HEK293 (cell line): ENCODE data around the gene CRBN.

Experiments
- CTCF ChIA-PET: fragments of 350-600 bp; formaldehyde crosslinking; extraction: SDS; loops from one replicate; lab custom pipeline; 2021; ENCODE audit warnings: antibody characterized with exemption; lab: Yijun Ruan, JAX
- POLR2A ChIA-PET: fragments of 300-600 bp; formaldehyde crosslinking; extraction: SDS; loops from one replicate; lab custom pipeline; 2020; ENCODE audit warnings: antibody characterized with exemption, inconsistent platforms; lab: Yijun Ruan, JAX
- H3K27ac ChIP-seq: fragments of 200-500 bp; sonication (Bioruptor generic); 2 replicates; pipeline ENCODE4 v1.5.1; 2014; ENCODE audit warnings: low read depth, low read length, control low read depth, inconsistent platforms; ENCODE audit errors: extremely low read depth
- H3K36me3 ChIP-seq, 2 experiments: fragments of 200-500 bp in 1 of 2; sonication (Bioruptor generic) in 1 of 2; 1 replicate in 1 of 2; 2 replicates in 1 of 2; pipeline ENCODE4 v1.5.1; 2014 to 2017; ENCODE audit warnings: inconsistent platforms in 2 of 2, low read length in 2 of 2; ENCODE audit not compliant: control insufficient read depth in 2 of 2, insufficient read depth in 1 of 2
- H3K4me1 ChIP-seq: fragments of 200-500 bp; sonication (Bioruptor generic); 2 replicates; pipeline ENCODE4 v1.5.1; 2014; ENCODE audit warnings: mild to moderate bottlenecking, low read length, inconsistent platforms; ENCODE audit not compliant: control insufficient read depth, insufficient read depth
- H3K4me3 ChIP-seq: 2 replicates; pipeline ENCODE4 v1.5.1; 2011; ENCODE audit warnings: low read depth, mild to moderate bottlenecking, control low read depth, low read length, moderate library complexity
- H3K9me3 ChIP-seq: fragments of 200-500 bp; sonication (Bioruptor generic); 2 replicates; pipeline ENCODE4 v1.5.1; 2014; ENCODE audit warnings: low read depth, low read length, inconsistent platforms; ENCODE audit not compliant: control insufficient read depth, insufficient read depth
- EGR2 ChIP-seq: fragments of 450-650 bp; formaldehyde crosslinking; IDR thresholded peaks from 2 replicates; pipeline ENCODE4 v1.5.1; 2016; ENCODE audit warnings: low read depth, missing biosample characterization, missing genetic modification characterization
- HOXD13 ChIP-seq: sonication (generic); formaldehyde crosslinking; IDR thresholded peaks from 2 replicates; pipeline ENCODE4 v1.8.0; 2022; ENCODE audit warnings: missing genetic modification reagents, borderline replicate concordance
- KLF16 ChIP-seq: fragments of 450-650 bp; formaldehyde crosslinking; IDR thresholded peaks from 2 replicates; pipeline ENCODE4 v1.5.1; 2017; ENCODE audit warnings: missing biosample characterization, missing genetic modification characterization
- MZF1 ChIP-seq: fragments of 450-650 bp; formaldehyde crosslinking; IDR thresholded peaks from 2 replicates; pipeline ENCODE4 v1.5.1; 2017; ENCODE audit warnings: missing biosample characterization, missing genetic modification characterization, borderline replicate concordance
- SP2 ChIP-seq: fragments of 450-650 bp; formaldehyde crosslinking; IDR thresholded peaks from 2 replicates; pipeline ENCODE4 v1.5.1; 2016; ENCODE audit warnings: missing biosample characterization, missing genetic modification characterization
- ZBTB48 ChIP-seq: fragments of 450-650 bp; formaldehyde crosslinking; IDR thresholded peaks from 2 replicates; pipeline ENCODE4 v1.5.1; 2016; ENCODE audit warnings: missing biosample characterization, missing genetic modification characterization
- ZFP69B ChIP-seq: fragments of 450-650 bp; formaldehyde crosslinking; IDR thresholded peaks from 2 replicates; pipeline ENCODE4 v1.5.1; 2016; ENCODE audit warnings: missing biosample characterization, missing genetic modification characterization
- ZNF37A ChIP-seq: fragments of 450-650 bp; IDR thresholded peaks from 2 replicates; pipeline ENCODE4 v1.5.1; 2018; ENCODE audit warnings: missing biosample characterization, missing genetic modification characterization
- ZNF521 ChIP-seq: fragments of 450-650 bp; formaldehyde crosslinking; IDR thresholded peaks from 2 replicates; pipeline ENCODE4 v1.5.1; 2017; ENCODE audit warnings: missing biosample characterization, mild to moderate bottlenecking, missing genetic modification characterization
- ZNF660 ChIP-seq: fragments of 450-650 bp; IDR thresholded peaks from 2 replicates; pipeline ENCODE4 v1.5.1; 2018; ENCODE audit warnings: missing biosample characterization, mild to moderate bottlenecking, missing genetic modification characterization
- ZNF837 ChIP-seq: fragments of 450-650 bp; formaldehyde crosslinking; IDR thresholded peaks from 2 replicates; pipeline ENCODE4 v1.5.1; 2016; ENCODE audit warnings: missing biosample characterization, missing genetic modification characterization
- ZXDB ChIP-seq: fragments of 450-650 bp; formaldehyde crosslinking; IDR thresholded peaks from 2 replicates; pipeline ENCODE4 v1.5.1; 2016; ENCODE audit warnings: missing biosample characterization, missing genetic modification characterization
- TF ChIP-seq, protein P1 (sequence below): fragments of 450-650 bp; formaldehyde crosslinking; IDR thresholded peaks from 2 replicates; pipeline ENCODE4 v1.5.1; 2016; ENCODE audit warnings: missing biosample characterization, missing genetic modification characterization
- TF ChIP-seq, protein P2 (sequence below): fragments of 450-650 bp; formaldehyde crosslinking; IDR thresholded peaks from 2 replicates; pipeline ENCODE4 v1.5.1; 2016; ENCODE audit warnings: missing biosample characterization, missing genetic modification characterization
- TF ChIP-seq, protein P3 (sequence below): fragments of 450-650 bp; formaldehyde crosslinking; IDR thresholded peaks from 2 replicates; pipeline ENCODE4 v1.5.1; 2016; ENCODE audit warnings: missing biosample characterization, missing genetic modification characterization, low read depth
- TF ChIP-seq, protein P4 (sequence below): fragments of 450-650 bp; formaldehyde crosslinking; IDR thresholded peaks from 2 replicates; pipeline ENCODE4 v1.5.1; 2016; ENCODE audit warnings: missing biosample characterization, missing genetic modification characterization
- TF ChIP-seq, protein P5 (sequence below): fragments of 450-650 bp; formaldehyde crosslinking; IDR thresholded peaks from 2 replicates; pipeline ENCODE4 v1.5.1; 2016; ENCODE audit warnings: missing biosample characterization, missing genetic modification characterization, borderline replicate concordance
- TF ChIP-seq, protein P6 (sequence below): fragments of 450-650 bp; formaldehyde crosslinking; IDR thresholded peaks from 2 replicates; pipeline ENCODE4 v1.5.1; 2016; ENCODE audit warnings: missing biosample characterization, missing genetic modification characterization
- TF ChIP-seq, protein P7 (sequence below): fragments of 450-650 bp; formaldehyde crosslinking; IDR thresholded peaks from 2 replicates; pipeline ENCODE4 v1.5.1; 2017; ENCODE audit warnings: missing biosample characterization, missing genetic modification characterization
- TF ChIP-seq, protein P8 (sequence below): fragments of 450-650 bp; formaldehyde crosslinking; IDR thresholded peaks from 2 replicates; pipeline ENCODE4; 2016; ENCODE audit warnings: missing biosample characterization, missing genetic modification characterization

CRBN gene

DNA sequence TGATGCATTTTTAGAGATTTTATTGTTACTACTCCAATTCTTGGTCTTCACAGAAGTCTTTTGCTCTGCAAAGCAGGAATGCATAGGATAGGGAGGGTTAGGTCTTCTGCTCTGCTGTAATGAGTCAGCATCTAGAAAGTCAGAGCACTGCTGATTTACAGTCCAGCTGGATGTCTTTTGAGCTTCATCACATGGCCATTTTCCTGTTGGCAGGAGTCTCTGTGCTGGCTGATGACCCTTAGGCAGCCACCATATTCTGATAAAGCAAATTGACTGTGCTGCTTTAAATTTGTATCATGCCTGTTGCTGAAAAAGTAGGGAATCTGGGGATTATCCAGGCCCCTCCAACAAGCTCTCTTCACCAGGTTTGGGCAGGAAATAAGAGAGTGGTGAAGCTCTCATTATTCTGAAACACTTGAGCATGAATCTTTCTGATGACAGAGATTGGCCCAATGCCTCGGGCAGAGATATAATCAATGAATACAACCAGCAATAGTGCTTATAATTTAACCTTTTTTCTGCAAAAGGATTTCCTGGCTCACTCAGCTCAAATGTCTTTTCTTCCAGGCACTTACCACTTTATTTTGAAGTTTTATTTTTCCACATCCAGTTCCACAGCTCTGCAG, 9.7 kb upstream of the CRBN start:
- H3K9me3 ChIP-seq: no peaks in the 10 kb centered on the region
- CTCF ChIA-PET: interaction anchor here (0.6 to 1.7 kb wide), 4 partner anchors 11 to 1083 kb away, joined by 3 to 11 read pairs (median 4); no protein-coding TSS in a partner anchor
- POLR2A ChIA-PET: no interaction called here
- no peaks in the 10 kb centered on the region for H3K36me3 ChIP-seq
- H3K4me3 ChIP-seq: no peak overlapping the region
- TF ChIP-seq ZNF660 (tag by site-specific recombination) (no peak), ZBTB48 (tag by site-specific recombination) (no peak), ZXDB (tag by site-specific recombination) (no peak), EGR2 (tag by site-specific recombination) (no peak), ZNF521 (tag by site-specific recombination) (no peak), ZNF837 (tag by site-specific recombination) (no peak), ZFP69B (no peak), ZNF37A (tag by site-specific recombination) (no peak), HOXD13 (no peak), SP2 (tag by site-specific recombination) (no peak), MZF1 (no peak), KLF16 (tag by site-specific recombination) (no peak)
- TF ChIP-seq, protein P1, sequence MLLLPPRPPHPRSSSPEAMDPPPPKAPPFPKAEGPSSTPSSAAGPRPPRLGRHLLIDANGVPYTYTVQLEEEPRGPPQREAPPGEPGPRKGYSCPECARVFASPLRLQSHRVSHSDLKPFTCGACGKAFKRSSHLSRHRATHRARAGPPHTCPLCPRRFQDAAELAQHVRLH (tag by site-specific recombination): no peak
- TF ChIP-seq, protein P2, sequence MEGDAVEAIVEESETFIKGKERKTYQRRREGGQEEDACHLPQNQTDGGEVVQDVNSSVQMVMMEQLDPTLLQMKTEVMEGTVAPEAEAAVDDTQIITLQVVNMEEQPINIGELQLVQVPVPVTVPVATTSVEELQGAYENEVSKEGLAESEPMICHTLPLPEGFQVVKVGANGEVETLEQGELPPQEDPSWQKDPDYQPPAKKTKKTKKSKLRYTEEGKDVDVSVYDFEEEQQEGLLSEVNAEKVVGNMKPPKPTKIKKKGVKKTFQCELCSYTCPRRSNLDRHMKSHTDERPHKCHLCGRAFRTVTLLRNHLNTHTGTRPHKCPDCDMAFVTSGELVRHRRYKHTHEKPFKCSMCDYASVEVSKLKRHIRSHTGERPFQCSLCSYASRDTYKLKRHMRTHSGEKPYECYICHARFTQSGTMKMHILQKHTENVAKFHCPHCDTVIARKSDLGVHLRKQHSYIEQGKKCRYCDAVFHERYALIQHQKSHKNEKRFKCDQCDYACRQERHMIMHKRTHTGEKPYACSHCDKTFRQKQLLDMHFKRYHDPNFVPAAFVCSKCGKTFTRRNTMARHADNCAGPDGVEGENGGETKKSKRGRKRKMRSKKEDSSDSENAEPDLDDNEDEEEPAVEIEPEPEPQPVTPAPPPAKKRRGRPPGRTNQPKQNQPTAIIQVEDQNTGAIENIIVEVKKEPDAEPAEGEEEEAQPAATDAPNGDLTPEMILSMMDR (tag by site-specific recombination): no peak
- TF ChIP-seq, protein P3, sequence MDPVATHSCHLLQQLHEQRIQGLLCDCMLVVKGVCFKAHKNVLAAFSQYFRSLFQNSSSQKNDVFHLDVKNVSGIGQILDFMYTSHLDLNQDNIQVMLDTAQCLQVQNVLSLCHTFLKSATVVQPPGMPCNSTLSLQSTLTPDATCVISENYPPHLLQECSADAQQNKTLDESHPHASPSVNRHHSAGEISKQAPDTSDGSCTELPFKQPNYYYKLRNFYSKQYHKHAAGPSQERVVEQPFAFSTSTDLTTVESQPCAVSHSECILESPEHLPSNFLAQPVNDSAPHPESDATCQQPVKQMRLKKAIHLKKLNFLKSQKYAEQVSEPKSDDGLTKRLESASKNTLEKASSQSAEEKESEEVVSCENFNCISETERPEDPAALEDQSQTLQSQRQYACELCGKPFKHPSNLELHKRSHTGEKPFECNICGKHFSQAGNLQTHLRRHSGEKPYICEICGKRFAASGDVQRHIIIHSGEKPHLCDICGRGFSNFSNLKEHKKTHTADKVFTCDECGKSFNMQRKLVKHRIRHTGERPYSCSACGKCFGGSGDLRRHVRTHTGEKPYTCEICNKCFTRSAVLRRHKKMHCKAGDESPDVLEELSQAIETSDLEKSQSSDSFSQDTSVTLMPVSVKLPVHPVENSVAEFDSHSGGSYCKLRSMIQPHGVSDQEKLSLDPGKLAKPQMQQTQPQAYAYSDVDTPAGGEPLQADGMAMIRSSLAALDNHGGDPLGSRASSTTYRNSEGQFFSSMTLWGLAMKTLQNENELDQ (tag by site-specific recombination): no peak
- TF ChIP-seq, protein P4, sequence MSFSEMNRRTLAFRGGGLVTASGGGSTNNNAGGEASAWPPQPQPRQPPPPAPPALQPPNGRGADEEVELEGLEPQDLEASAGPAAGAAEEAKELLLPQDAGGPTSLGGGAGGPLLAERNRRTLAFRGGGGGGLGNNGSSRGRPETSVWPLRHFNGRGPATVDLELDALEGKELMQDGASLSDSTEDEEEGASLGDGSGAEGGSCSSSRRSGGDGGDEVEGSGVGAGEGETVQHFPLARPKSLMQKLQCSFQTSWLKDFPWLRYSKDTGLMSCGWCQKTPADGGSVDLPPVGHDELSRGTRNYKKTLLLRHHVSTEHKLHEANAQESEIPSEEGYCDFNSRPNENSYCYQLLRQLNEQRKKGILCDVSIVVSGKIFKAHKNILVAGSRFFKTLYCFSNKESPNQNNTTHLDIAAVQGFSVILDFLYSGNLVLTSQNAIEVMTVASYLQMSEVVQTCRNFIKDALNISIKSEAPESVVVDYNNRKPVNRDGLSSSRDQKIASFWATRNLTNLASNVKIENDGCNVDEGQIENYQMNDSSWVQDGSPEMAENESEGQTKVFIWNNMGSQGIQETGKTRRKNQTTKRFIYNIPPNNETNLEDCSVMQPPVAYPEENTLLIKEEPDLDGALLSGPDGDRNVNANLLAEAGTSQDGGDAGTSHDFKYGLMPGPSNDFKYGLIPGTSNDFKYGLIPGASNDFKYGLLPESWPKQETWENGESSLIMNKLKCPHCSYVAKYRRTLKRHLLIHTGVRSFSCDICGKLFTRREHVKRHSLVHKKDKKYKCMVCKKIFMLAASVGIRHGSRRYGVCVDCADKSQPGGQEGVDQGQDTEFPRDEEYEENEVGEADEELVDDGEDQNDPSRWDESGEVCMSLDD: no peak
- TF ChIP-seq, protein P5, sequence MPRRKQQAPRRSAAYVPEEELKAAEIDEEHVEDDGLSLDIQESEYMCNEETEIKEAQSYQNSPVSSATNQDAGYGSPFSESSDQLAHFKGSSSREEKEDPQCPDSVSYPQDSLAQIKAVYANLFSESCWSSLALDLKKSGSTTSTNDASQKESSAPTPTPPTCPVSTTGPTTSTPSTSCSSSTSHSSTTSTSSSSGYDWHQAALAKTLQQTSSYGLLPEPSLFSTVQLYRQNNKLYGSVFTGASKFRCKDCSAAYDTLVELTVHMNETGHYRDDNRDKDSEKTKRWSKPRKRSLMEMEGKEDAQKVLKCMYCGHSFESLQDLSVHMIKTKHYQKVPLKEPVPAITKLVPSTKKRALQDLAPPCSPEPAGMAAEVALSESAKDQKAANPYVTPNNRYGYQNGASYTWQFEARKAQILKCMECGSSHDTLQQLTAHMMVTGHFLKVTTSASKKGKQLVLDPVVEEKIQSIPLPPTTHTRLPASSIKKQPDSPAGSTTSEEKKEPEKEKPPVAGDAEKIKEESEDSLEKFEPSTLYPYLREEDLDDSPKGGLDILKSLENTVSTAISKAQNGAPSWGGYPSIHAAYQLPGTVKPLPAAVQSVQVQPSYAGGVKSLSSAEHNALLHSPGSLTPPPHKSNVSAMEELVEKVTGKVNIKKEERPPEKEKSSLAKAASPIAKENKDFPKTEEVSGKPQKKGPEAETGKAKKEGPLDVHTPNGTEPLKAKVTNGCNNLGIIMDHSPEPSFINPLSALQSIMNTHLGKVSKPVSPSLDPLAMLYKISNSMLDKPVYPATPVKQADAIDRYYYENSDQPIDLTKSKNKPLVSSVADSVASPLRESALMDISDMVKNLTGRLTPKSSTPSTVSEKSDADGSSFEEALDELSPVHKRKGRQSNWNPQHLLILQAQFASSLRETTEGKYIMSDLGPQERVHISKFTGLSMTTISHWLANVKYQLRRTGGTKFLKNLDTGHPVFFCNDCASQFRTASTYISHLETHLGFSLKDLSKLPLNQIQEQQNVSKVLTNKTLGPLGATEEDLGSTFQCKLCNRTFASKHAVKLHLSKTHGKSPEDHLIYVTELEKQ (tag by site-specific recombination): no peak
- TF ChIP-seq, protein P6, sequence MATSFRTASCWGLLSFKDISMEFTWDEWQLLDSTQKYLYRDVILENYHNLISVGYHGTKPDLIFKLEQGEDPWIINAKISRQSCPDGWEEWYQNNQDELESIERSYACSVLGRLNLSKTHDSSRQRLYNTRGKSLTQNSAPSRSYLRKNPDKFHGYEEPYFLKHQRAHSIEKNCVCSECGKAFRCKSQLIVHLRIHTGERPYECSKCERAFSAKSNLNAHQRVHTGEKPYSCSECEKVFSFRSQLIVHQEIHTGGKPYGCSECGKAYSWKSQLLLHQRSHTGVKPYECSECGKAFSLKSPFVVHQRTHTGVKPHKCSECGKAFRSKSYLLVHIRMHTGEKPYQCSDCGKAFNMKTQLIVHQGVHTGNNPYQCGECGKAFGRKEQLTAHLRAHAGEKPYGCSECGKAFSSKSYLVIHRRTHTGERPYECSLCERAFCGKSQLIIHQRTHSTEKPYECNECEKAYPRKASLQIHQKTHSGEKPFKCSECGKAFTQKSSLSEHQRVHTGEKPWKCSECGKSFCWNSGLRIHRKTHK: no peak
- TF ChIP-seq, protein P7, sequence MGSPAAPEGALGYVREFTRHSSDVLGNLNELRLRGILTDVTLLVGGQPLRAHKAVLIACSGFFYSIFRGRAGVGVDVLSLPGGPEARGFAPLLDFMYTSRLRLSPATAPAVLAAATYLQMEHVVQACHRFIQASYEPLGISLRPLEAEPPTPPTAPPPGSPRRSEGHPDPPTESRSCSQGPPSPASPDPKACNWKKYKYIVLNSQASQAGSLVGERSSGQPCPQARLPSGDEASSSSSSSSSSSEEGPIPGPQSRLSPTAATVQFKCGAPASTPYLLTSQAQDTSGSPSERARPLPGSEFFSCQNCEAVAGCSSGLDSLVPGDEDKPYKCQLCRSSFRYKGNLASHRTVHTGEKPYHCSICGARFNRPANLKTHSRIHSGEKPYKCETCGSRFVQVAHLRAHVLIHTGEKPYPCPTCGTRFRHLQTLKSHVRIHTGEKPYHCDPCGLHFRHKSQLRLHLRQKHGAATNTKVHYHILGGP (tag by site-specific recombination): no peak
- TF ChIP-seq, protein P8, sequence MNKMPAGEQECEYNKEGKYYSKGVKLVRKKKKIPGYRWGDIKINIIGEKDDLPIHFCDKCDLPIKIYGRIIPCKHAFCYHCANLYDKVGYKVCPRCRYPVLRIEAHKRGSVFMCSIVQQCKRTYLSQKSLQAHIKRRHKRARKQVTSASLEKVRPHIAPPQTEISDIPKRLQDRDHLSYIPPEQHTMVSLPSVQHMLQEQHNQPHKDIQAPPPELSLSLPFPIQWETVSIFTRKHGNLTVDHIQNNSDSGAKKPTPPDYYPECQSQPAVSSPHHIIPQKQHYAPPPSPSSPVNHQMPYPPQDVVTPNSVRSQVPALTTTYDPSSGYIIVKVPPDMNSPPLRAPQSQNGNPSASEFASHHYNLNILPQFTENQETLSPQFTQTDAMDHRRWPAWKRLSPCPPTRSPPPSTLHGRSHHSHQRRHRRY (tag by site-specific recombination): no peak
- no peaks in the 10 kb centered on the region for H3K4me1 ChIP-seq
- H3K27ac ChIP-seq: no peak overlapping the region
